MCF 10A (cell line): ENCODE measurements around the gene MUC5AC. TPM values are rescaled to one million over a fixed set of nuclear protein-coding genes. Genes with fewer than 3 reads are reported as not detected.
"Not testable (repeated sequence)": the region's sequence is repeated elsewhere in the genome, so short reads cannot be mapped to it uniquely, and the experiment has no call there.

ENCODE experiments used
- BruUV-seq: library from RNA; stranded (reverse); fragments of 400-500 nt; replicated peaks from 2 replicates; lab custom pipeline; 2021; lab: Mats Ljungman, UMichigan
- CTCF ChIA-PET: fragments of 300-600 bp; sonication (Branson Sonifier 250); formaldehyde crosslinking; extraction: SDS; loops from one replicate; lab custom pipeline; 2021; ENCODE audit warnings: antibody characterized with exemption, inconsistent platforms; lab: Yijun Ruan, JAX
- POLR2A ChIA-PET: fragments of 300-600, 350-650 bp; sonication (Branson Sonifier 250); formaldehyde crosslinking; extraction: SDS; loops from one replicate; lab custom pipeline; 2020; ENCODE audit warnings: antibody characterized with exemption, inconsistent platforms; lab: Yijun Ruan, JAX
- DNase-seq: peaks from one replicate; pipeline ENCODE4 v3.0.0-alpha.2; 2018; ENCODE audit not compliant: unreplicated experiment
- H3K27ac Mint-ChIP-seq: one replicate; pipeline ENCODE4 v1.8.0; 2022; ENCODE audit warnings: mild to moderate bottlenecking, low read depth, mixed read lengths; ENCODE audit not compliant: unreplicated experiment
- H3K27me3 Mint-ChIP-seq: one replicate; pipeline ENCODE4 v1.8.0; 2022; ENCODE audit warnings: mixed read lengths; ENCODE audit not compliant: insufficient read depth, unreplicated experiment
- H3K36me3 Mint-ChIP-seq: one replicate; pipeline ENCODE4 v1.8.0; 2022; ENCODE audit warnings: mild to moderate bottlenecking, moderate library complexity, mixed read lengths; ENCODE audit not compliant: insufficient read depth, unreplicated experiment
- H3K4me1 Mint-ChIP-seq: one replicate; pipeline ENCODE4 v1.8.0; 2022; ENCODE audit warnings: mixed read lengths; ENCODE audit not compliant: insufficient read depth, unreplicated experiment
- H3K4me3 Mint-ChIP-seq: one replicate; pipeline ENCODE4 v1.8.0; 2022; ENCODE audit warnings: mild to moderate bottlenecking, moderate library complexity, mixed read lengths; ENCODE audit not compliant: unreplicated experiment
- H3K9me3 Mint-ChIP-seq: one replicate; pipeline ENCODE4 v1.8.0; 2022; ENCODE audit warnings: mixed read lengths; ENCODE audit not compliant: unreplicated experiment
- intact Hi-C: fragments of 100-400 bp; cut with micrococcal nuclease; formaldehyde crosslinking; loops from 2 replicates; pipeline ENCODE4 v1.14.1; 2022
- total RNA-seq: library from RNA; stranded (reverse); gene quantifications from 2 replicates; pipeline ENCODE4 v1.2.3, GENCODE V29; 2022
- TF ChIP-seq, protein P1 (sequence below): fragments of 200-600 bp; IDR thresholded peaks from one replicate; pipeline ENCODE4 v1.8.0; 2022; ENCODE audit warnings: antibody characterized with exemption, mild to moderate bottlenecking; ENCODE audit not compliant: unreplicated experiment

MUC5AC gene
- total RNA-seq, 1 experiment from 2014 or later = not detected

DNA sequence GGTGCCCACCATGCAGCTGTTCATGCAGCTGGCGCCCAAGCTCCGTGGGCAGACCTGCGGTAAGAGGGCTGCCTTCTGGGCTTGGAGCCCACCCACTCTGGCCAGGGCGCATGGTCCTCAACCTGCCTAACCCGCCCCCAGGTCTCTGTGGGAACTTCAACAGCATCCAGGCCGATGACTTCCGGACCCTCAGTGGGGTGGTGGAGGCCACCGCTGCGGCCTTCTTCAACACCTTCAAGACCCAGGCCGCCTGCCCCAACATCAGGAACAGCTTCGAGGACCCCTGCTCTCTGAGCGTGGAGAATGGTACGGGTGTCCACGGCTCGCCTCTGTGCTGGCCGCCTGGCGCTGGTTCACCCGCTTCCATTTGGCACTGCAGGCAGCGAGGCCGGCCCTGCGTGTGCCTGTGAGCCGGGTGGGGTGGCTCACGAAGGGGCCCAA is 11.0 kb downstream of the MUC5AC start:
- no TSS peak for BruUV-seq
- no peak for DNase-seq
- Mint-ChIP-seq H3K27me3 (no peaks in the 10 kb centered on the region), H3K27ac (no peak overlapping the region), H3K4me3 (no peak overlapping the region), H3K36me3 (peaks cover 6% of the 10 kb centered on the region), H3K9me3 (no peaks in the 10 kb centered on the region), H3K4me1 (no peaks in the 10 kb centered on the region)
- POLR2A ChIA-PET = no interaction called here
- CTCF ChIA-PET = no interaction called here
- intact Hi-C loops = no loop called here
- TF ChIP-seq, protein P1, sequence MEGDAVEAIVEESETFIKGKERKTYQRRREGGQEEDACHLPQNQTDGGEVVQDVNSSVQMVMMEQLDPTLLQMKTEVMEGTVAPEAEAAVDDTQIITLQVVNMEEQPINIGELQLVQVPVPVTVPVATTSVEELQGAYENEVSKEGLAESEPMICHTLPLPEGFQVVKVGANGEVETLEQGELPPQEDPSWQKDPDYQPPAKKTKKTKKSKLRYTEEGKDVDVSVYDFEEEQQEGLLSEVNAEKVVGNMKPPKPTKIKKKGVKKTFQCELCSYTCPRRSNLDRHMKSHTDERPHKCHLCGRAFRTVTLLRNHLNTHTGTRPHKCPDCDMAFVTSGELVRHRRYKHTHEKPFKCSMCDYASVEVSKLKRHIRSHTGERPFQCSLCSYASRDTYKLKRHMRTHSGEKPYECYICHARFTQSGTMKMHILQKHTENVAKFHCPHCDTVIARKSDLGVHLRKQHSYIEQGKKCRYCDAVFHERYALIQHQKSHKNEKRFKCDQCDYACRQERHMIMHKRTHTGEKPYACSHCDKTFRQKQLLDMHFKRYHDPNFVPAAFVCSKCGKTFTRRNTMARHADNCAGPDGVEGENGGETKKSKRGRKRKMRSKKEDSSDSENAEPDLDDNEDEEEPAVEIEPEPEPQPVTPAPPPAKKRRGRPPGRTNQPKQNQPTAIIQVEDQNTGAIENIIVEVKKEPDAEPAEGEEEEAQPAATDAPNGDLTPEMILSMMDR = no peak

DNA sequence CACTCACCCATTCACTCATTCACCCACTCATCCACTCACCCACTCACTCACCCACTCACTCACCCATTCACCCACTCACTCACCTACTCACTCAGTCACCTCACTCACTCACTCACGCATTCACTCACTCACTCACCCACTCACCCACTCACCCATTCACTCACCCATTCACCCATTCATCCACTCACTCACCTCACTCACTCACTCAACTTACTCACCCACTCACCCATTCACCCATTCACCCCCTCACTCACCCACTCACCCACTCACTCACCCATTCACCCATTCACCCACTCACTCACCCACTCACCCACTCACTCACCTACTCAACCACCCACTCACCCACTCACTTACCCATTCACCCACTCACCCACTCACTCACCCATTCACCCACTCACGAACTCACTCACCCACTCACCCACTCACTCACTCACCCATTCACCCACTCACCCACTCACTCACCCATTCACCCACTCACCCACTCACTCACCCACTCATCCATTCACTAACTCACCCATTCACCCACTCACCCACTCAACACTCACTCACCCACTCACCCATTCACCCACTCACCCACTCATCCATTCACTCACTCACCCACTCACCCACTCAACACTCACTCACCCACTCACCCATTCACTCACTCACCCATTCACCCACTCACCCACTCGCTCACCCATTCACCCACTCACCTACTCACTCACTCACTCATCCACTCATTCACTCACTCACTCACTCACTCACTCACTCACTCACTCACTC is 13.7 kb downstream of the MUC5AC start:
- H3K4me1 Mint-ChIP-seq = no peaks in the 10 kb centered on the region
- H3K36me3 Mint-ChIP-seq = peaks cover 6% of the 10 kb centered on the region
- TF ChIP-seq, protein P1 = no peak
- POLR2A ChIA-PET = no interaction called here
- H3K4me3 Mint-ChIP-seq = no peak overlapping the region
- intact Hi-C loops = no loop called here
- H3K27ac Mint-ChIP-seq = no peak overlapping the region
- H3K27me3 Mint-ChIP-seq = no peaks in the 10 kb centered on the region
- CTCF ChIA-PET = no interaction called here
- DNase-seq = no peak
- peaks cover 10% of the 10 kb centered on the region for H3K9me3 Mint-ChIP-seq
- BruUV-seq = no TSS peak

DNA sequence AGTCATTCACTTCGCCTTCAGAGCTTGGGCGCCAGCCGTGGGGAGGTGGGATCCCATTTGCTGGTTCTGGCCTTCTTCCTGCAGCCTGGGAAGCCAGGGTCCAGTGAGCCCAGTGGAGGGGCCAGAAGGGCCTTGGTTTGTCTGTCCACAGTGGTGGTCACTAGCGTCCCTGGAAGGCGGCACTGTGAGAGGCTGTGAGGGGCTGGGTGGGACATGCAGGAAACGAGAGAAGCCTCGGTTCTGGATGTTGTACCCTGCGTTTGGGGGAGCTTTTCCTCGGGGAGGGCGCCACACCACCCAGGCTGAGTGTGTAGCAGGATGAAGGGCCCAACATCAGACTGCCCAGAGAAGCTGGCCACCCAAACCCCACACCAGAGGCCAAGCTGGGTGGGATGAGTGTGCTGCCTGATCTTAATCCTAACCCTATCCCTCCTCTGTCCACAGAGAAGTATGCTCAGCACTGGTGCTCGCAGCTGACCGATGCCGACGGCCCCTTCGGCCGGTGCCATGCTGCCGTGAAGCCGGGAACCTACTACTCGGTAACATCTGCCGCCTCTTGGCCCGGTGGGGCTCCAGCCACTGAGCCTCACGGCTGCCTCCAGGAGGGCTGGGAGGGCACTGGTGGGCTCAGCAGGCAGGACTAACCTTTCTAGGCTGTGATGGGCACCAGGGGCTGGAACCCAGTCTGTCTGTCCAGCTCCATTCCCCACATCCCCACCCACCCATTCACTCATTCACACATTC is 14.4 kb downstream of the MUC5AC start:
- POLR2A ChIA-PET = no interaction called here
- CTCF ChIA-PET = no interaction called here

DNA sequence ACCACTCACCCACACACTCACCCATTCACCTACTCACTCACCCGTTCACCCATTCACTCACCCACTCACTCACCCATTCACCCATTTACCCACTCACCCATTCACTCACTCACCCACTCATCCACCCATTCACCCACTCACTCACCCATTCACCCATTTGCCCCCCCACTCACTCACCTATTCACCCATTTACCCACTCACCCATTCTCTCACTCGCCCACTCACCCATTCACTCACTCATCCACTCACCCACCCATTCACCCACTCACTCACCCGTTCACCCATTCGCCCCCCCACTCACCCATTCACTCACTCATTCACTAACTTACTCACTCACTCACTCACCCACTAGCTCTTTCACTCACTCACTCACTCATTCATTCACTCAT is 15.0 kb downstream of the MUC5AC start:
- Mint-ChIP-seq H3K9me3 (peaks cover 10% of the 10 kb centered on the region), H3K27ac (no peak overlapping the region), H3K4me1 (no peaks in the 10 kb centered on the region), H3K4me3 (no peak overlapping the region), H3K27me3 (no peaks in the 10 kb centered on the region), H3K36me3 (peaks cover 6% of the 10 kb centered on the region)
- TF ChIP-seq, protein P1 = no peak
- no peak for DNase-seq
- POLR2A ChIA-PET = no interaction called here
- BruUV-seq = no TSS peak
- CTCF ChIA-PET = no interaction called here
- intact Hi-C loops = no loop called here

More for the DNA sequence above, 14.4 kb downstream of the MUC5AC start:
- no peaks in the 10 kb centered on the region for H3K4me1 Mint-ChIP-seq
- no TSS peak for BruUV-seq
- intact Hi-C loops = no loop called here
- TF ChIP-seq, protein P1 = no peak
- H3K27me3 Mint-ChIP-seq = no peaks in the 10 kb centered on the region
- H3K36me3 Mint-ChIP-seq = peaks cover 6% of the 10 kb centered on the region
- peaks cover 10% of the 10 kb centered on the region for H3K9me3 Mint-ChIP-seq
- H3K27ac Mint-ChIP-seq = no peak overlapping the region
- no peak overlapping the region for H3K4me3 Mint-ChIP-seq
- no peak for DNase-seq

GRCh38 chr11:1173396-1173795 is 15.6 kb downstream of the MUC5AC start:
- H3K4me1 Mint-ChIP-seq, H3K27me3 Mint-ChIP-seq, intact Hi-C loops, POLR2A ChIA-PET, H3K27ac Mint-ChIP-seq, H3K9me3 Mint-ChIP-seq, DNase-seq, H3K4me3 Mint-ChIP-seq, H3K36me3 Mint-ChIP-seq, CTCF ChIA-PET, BruUV-seq: not testable (repeated sequence)
